OCI-LY1 (cell line): ENCODE data around the gene TRAF6.
"Not testable (repeated sequence)": the region's sequence is repeated elsewhere in the genome, so short reads cannot be mapped to it uniquely, and the experiment has no call there.

Experiments
- H2AFZ ChIP-seq: fragments of 200-600 bp; sonication (generic), shearing (Covaris generic); 2 replicates; pipeline ENCODE4 v1.6.0; 2014; ENCODE audit warnings: antibody characterized with exemption, mild to moderate bottlenecking, low read length
- H3F3A ChIP-seq: fragments of 200-600 bp; sonication (generic), shearing (Covaris generic); 2 replicates; pipeline ENCODE4 v1.6.0; 2014; ENCODE audit warnings: mild to moderate bottlenecking, antibody characterized with exemption, low read length, moderate library complexity; ENCODE audit not compliant: insufficient read depth
- H3K27ac ChIP-seq: fragments of 200-600 bp; sonication (generic); 2 replicates; pipeline ENCODE4 v1.5.1; 2014; ENCODE audit warnings: low read length, mixed run types, mild to moderate bottlenecking, low read depth; ENCODE audit not compliant: poor library complexity, severe bottlenecking
- H3K27me3 ChIP-seq: fragments of 200-600 bp; sonication (generic); 2 replicates; pipeline ENCODE4 v1.6.0; 2014; ENCODE audit warnings: antibody characterized with exemption, mild to moderate bottlenecking, low read length, moderate library complexity; ENCODE audit not compliant: insufficient read depth
- H3K36me3 ChIP-seq: fragments of 200-600 bp; sonication (generic); 2 replicates; pipeline ENCODE4 v1.6.1; 2014; ENCODE audit warnings: mild to moderate bottlenecking, antibody characterized with exemption, low read length, moderate library complexity, mixed read lengths; ENCODE audit not compliant: insufficient read depth
- H3K4me1 ChIP-seq: fragments of 200-600 bp; sonication (generic); 2 replicates; pipeline ENCODE4 v1.5.1; 2014; ENCODE audit warnings: mild to moderate bottlenecking, low read length, moderate library complexity; ENCODE audit not compliant: insufficient read depth, severe bottlenecking
- H3K4me2 ChIP-seq: fragments of 200-600 bp; sonication (generic), shearing (Covaris generic); 2 replicates; pipeline ENCODE4 v1.6.1; 2014; ENCODE audit warnings: low read length
- H3K4me3 ChIP-seq: fragments of 200-600 bp; sonication (generic); 2 replicates; pipeline ENCODE4 v1.5.1; 2014; ENCODE audit warnings: low read length, low read depth, mild to moderate bottlenecking, mixed read lengths; ENCODE audit not compliant: poor library complexity, severe bottlenecking
- H3K79me2 ChIP-seq: fragments of 200-600 bp; shearing (Covaris generic); 2 replicates; pipeline ENCODE4 v1.6.1; 2016; ENCODE audit warnings: mixed run types, low read length, mixed read lengths; ENCODE audit not compliant: insufficient read depth
- H3K9ac ChIP-seq: fragments of 200-600 bp; sonication (generic), shearing (Covaris generic); 2 replicates; pipeline ENCODE4 v1.6.1; 2014; ENCODE audit warnings: mild to moderate bottlenecking, low read length, mixed read lengths
- H3K9me2 ChIP-seq: fragments of 200-600 bp; sonication (generic), shearing (Covaris generic); 2 replicates; pipeline ENCODE4 v1.6.1; 2014; ENCODE audit warnings: low read depth, mild to moderate bottlenecking, low read length, mixed read lengths
- H3K9me3 ChIP-seq: fragments of 200-600 bp; shearing (Covaris generic); 2 replicates; pipeline ENCODE4 v1.6.1; 2014; ENCODE audit warnings: low read length, mixed read lengths
- H4K20me1 ChIP-seq: fragments of 200-600 bp; sonication (generic), shearing (Covaris generic); 2 replicates; pipeline ENCODE4 v1.6.0; 2016; ENCODE audit warnings: mild to moderate bottlenecking, low read length; ENCODE audit not compliant: insufficient read depth
- CTCF ChIP-seq: fragments of 200-600 bp; sonication (generic), shearing (Covaris generic); IDR thresholded peaks from 2 replicates; pipeline ENCODE4 v1.5.1; 2017; ENCODE audit warnings: mild to moderate bottlenecking, antibody characterized with exemption, low read length, moderate library complexity, mixed read lengths
- EZH2 ChIP-seq: fragments of 200-600 bp; sonication (generic), shearing (Covaris generic); IDR thresholded peaks from 2 replicates; pipeline ENCODE4 v1.8.0; 2017; ENCODE audit warnings: borderline replicate concordance, mixed run types, mild to moderate bottlenecking, antibody characterized with exemption, low read length, moderate library complexity, mixed read lengths

Gene TRAF6

GRCh38 chr11:36487619-36488018 is 22.5 kb downstream of the TRAF6 start:
- H3K9me3 ChIP-seq: 0 out of 2 replicates have a peak, but pooled peaks cover 2% of the 10 kb centered on the region
- H2AFZ ChIP-seq: no peak overlapping the region
- no peaks in the 10 kb centered on the region for H4K20me1 ChIP-seq
- H3K9me2 ChIP-seq: no peaks in the 10 kb centered on the region
- no peak for TF ChIP-seq EZH2
- no peak for TF ChIP-seq CTCF
- H3K27me3 ChIP-seq: no peaks in the 10 kb centered on the region
- H3K36me3 ChIP-seq: peaks cover 53% of the 10 kb centered on the region
- no peak overlapping the region for H3K27ac ChIP-seq
- no peak overlapping the region for H3K9ac ChIP-seq
- H3K4me3 ChIP-seq: no peak overlapping the region
- no peak overlapping the region for H3K4me2 ChIP-seq
- H3F3A ChIP-seq: no peaks in the 10 kb centered on the region
- H3K79me2 ChIP-seq: no peaks in the 10 kb centered on the region
- H3K4me1 ChIP-seq: peaks cover 15% of the 10 kb centered on the region

- no peaks in the 10 kb centered on the region for H3K27me3 ChIP-seq
- peaks cover 15% of the 10 kb centered on the region for H3K4me1 ChIP-seq
- TF ChIP-seq CTCF (no peak), EZH2 (no peak)
- no peak overlapping the region for H3K4me2 ChIP-seq
- no peaks in the 10 kb centered on the region for H3K9me2 ChIP-seq
- H3F3A ChIP-seq: no peaks in the 10 kb centered on the region
- no peaks in the 10 kb centered on the region for H3K79me2 ChIP-seq
- H3K9ac ChIP-seq: no peak overlapping the region
- 0 out of 2 replicates have a peak, but pooled peaks cover 2% of the 10 kb centered on the region for H3K9me3 ChIP-seq
- no peak overlapping the region for H3K27ac ChIP-seq
- H3K4me3 ChIP-seq: no peak overlapping the region
- no peak overlapping the region for H2AFZ ChIP-seq
- peaks cover 41% of the 10 kb centered on the region for H3K36me3 ChIP-seq
- no peaks in the 10 kb centered on the region for H4K20me1 ChIP-seq
Observed at GRCh38 chr11:36485298-36486002, 24.6 kb downstream of the TRAF6 start.

- not testable (repeated sequence) for H3K4me2 ChIP-seq, H3K9me3 ChIP-seq, H3K9ac ChIP-seq, H3K27me3 ChIP-seq, H4K20me1 ChIP-seq, H3K4me1 ChIP-seq, H3K27ac ChIP-seq, H3F3A ChIP-seq, H3K79me2 ChIP-seq, H3K4me3 ChIP-seq, H3K9me2 ChIP-seq, H2AFZ ChIP-seq
- peaks cover 19% of the 10 kb centered on the region for H3K36me3 ChIP-seq
Observed at GRCh38 chr11:36483042-36483441, 27.0 kb downstream of the TRAF6 start.

GRCh38 chr11:36480833-36481232 is 29.2 kb downstream of the TRAF6 start:
- no peak overlapping the region for H3K27ac ChIP-seq
- no peaks in the 10 kb centered on the region for H4K20me1 ChIP-seq
- H3K36me3 ChIP-seq: peaks cover 11% of the 10 kb centered on the region
- H3K27me3 ChIP-seq: no peaks in the 10 kb centered on the region
- TF ChIP-seq CTCF: no peak
- no peak for TF ChIP-seq EZH2
- H3F3A ChIP-seq: no peaks in the 10 kb centered on the region
- H3K9ac ChIP-seq: no peak overlapping the region
- H3K4me2 ChIP-seq: no peak overlapping the region
- H2AFZ ChIP-seq: no peak overlapping the region
- H3K9me3 ChIP-seq: 0 out of 2 replicates have a peak, but pooled peaks cover 2% of the 10 kb centered on the region
- no peaks in the 10 kb centered on the region for H3K9me2 ChIP-seq
- H3K4me3 ChIP-seq: no peak overlapping the region
- H3K4me1 ChIP-seq: no peaks in the 10 kb centered on the region
- H3K79me2 ChIP-seq: no peaks in the 10 kb centered on the region
